Measurements from ENCODE around the gene CALHM1. TPM values are rescaled to one million over a fixed set of nuclear protein-coding genes. Genes with fewer than 3 reads are reported as not detected.
"Not testable (repeated sequence)": the region's sequence is repeated elsewhere in the genome, so short reads cannot be mapped to it uniquely, and the experiment has no call there.

CALHM1 gene
- total RNA-seq, 1 donor from 2014 or later: not detected

DNA sequence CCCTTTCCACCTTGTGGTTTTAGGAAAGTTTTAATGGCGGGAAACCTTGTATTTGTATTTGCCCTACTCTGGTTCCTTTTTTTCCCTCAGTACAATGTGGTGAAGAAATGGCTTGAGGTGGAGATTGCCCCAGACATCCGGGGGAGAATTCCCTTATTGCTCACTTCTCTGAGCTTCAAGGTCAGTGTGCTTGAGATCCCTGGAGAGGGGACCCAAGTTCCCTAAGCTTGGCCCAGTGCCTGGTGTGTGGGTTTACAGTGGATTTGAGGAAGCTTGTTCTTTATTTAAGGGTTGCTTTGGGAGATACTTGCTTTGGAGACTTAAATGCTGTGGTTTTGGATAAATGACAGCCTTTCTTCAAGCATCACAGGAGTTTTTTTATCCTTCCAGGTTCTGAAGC is 24.8 kb downstream of the CALHM1 start:
- no peak for DNase-seq (ENCODE audit: low read depth, low spot score)

DNA sequence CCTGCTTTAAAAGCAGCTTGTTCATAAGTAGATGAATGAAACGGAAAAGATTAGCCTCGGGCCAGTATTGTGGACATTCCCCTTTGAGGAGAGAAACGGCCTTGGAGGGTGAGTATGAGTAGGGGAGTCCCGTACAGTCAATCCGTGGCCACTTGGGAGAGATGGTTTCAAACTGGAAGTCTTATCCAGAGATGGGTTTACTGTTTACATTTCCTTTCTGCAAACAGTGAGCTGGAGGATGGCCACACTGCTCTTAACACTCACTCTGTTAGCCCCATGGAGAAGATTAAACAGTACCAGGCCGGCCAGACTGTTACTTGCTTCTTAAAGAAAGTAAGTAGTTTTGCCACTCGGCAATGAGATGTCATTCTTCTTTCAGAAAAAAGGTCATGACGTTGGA is 26.8 kb downstream of the CALHM1 start:
- DNase-seq (ENCODE audit: low read depth, low spot score): no peak

GRCh38 chr10:103429647-103430046 is 29.1 kb downstream of the CALHM1 start:
- DNase-seq (ENCODE audit: low read depth, low spot score): no peak

- DNase-seq (ENCODE audit: low read depth, low spot score): no peak
Measured at GRCh38 chr10:103428989-103429643, 29.6 kb downstream of the CALHM1 start.

- DNase-seq (ENCODE audit: low read depth, low spot score): no peak
Measured at GRCh38 chr10:103427866-103428265, 30.8 kb downstream of the CALHM1 start.

GRCh38 chr10:103423748-103424147 is 35.0 kb downstream of the CALHM1 start:
- no peak for DNase-seq (ENCODE audit: low read depth, low spot score)

- no peak for DNase-seq (ENCODE audit: low read depth, low spot score)
Measured at GRCh38 chr10:103419101-103419500, 39.6 kb downstream of the CALHM1 start.

DNA sequence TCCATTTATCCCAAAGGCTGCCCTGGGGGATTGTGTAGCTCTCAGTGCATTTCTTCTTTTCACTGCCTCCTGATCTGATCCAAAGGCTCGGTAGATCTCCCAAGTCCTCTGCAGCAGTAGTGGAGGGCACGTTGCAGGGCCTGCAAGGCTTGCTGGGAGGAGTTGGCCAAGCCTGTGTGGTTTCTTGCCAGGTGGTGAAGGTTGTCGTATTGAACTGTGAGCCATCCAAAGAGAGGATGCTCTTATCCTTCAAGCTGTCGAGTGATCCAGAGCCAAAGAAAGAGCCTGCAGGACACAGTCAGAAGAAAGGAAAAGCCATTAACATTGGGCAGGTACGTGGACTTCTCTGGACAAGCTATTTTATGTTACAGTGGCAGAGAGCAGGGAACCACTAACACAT is 41.1 kb downstream of the CALHM1 start:
- no peak for DNase-seq (ENCODE audit: low read depth, low spot score)

GRCh38 chr10:103417148-103417469 is 41.6 kb downstream of the CALHM1 start:
- not testable (repeated sequence) for DNase-seq (ENCODE audit: low read depth, low spot score)

GRCh38 chr10:103416436-103417147 is 42.1 kb downstream of the CALHM1 start:
- DNase-seq (ENCODE audit: low read depth, low spot score): peak; percentile 41

- DNase-seq (ENCODE audit: low read depth, low spot score): no peak
Measured at GRCh38 chr10:103415581-103415980, 43.1 kb downstream of the CALHM1 start.

DNA sequence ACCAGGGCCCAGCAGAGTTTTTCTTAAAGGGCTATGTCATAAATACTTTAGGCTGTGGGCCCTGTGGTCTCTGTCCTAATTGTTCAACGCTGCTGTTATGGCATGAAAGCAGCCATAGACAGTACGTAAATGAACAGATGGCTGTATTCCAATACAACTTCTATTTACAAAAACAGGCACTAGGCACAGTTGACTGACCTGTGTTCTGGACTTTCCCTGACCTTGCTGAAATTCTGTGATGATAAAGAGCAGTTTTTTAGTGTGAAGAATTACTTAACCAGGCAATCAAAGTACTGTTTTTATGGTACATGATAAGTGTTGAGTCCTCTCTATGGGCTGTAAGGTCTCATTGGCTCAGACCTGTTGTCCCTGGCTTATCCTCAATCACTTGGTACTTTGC is 45.1 kb downstream of the CALHM1 start:
- no peak for DNase-seq (ENCODE audit: low read depth, low spot score)

Other genes starting within 250 kb of the CALHM1 start
- gene RPEL1, start 213.0 kb downstream of the CALHM1 start, total RNA-seq: 0.07 and 0.13 TPM in 2 replicates
- gene INA, start 181.8 kb downstream of the CALHM1 start, total RNA-seq: 0.13 and 0.18 TPM in 2 replicates
- 13.3 and 14.9 TPM in 2 replicates for gene PCGF6, start 107.8 kb downstream of the CALHM1 start, total RNA-seq
- gene TAF5, start 90.9 kb downstream of the CALHM1 start, total RNA-seq: 4.7 and 10.5 TPM in 2 replicates
- gene ATP5MK, start 62.4 kb downstream of the CALHM1 start, total RNA-seq: 158 and 197 TPM in 2 replicates
- 53.0 and 75.7 TPM in 2 replicates for gene PDCD11, start 62.3 kb downstream of the CALHM1 start, total RNA-seq
- 9.6 and 15.7 TPM in 2 replicates for gene CALHM2, start 6.5 kb downstream of the CALHM1 start, total RNA-seq
- not detected in 2 replicates for gene CALHM3, start 20.3 kb upstream of the CALHM1 start, total RNA-seq
- 0.11 and 0.20 TPM in 2 replicates for gene NEURL1, start 34.8 kb upstream of the CALHM1 start, total RNA-seq